PC-3 (cell line): ENCODE results near the gene MYO9A. TPM values are rescaled to one million over a fixed set of nuclear protein-coding genes. Genes with fewer than 3 reads are reported as not detected.

Experiments
- ATAC-seq: fragments of 200-7000 bp; cut with Tn5 transposase; 2 replicates; pipeline ENCODE4 v1.9.1; 2020; ENCODE audit warnings: mild to moderate bottlenecking, moderate library complexity
- BruUV-seq: library from RNA; stranded (reverse); fragments of 400-500 nt; replicated peaks from 2 replicates; lab custom pipeline; 2021; lab: Mats Ljungman, UMichigan
- CTCF ChIA-PET: fragments of 300-600 bp; sonication (Branson Sonifier 250); formaldehyde crosslinking; loops from one replicate; lab custom pipeline; 2022; ENCODE audit warnings: antibody characterized with exemption; lab: Charles Lee
- POLR2A ChIA-PET: fragments of 300-600 bp; sonication (Branson Sonifier 250); formaldehyde crosslinking; loops from one replicate; lab custom pipeline; 2022; ENCODE audit warnings: antibody characterized with exemption; ENCODE audit not compliant: unreplicated experiment; lab: Charles Lee
- DNase-seq: peaks from one replicate; pipeline ENCODE4 v3.0.0-alpha.2; 2015
- H2AFZ ChIP-seq: fragments of 300-600 bp; sonication (generic); 2 replicates; pipeline ENCODE4 v1.6.0; 2016; ENCODE audit warnings: antibody characterized with exemption, low read length
- H3F3A ChIP-seq: fragments of 300-600 bp; sonication (generic); one replicate; pipeline ENCODE4 v1.6.0; 2017; ENCODE audit warnings: antibody characterized with exemption, low read length, control low read depth, mild to moderate bottlenecking; ENCODE audit not compliant: unreplicated experiment
- H3K27ac ChIP-seq: fragments of 300-600 bp; sonication (generic); 2 replicates; pipeline ENCODE4 v1.5.1; 2016; ENCODE audit warnings: mild to moderate bottlenecking, low read length
- H3K27me3 ChIP-seq: fragments of 300-600 bp; sonication (generic); 2 replicates; pipeline ENCODE4 v1.6.1; 2016; ENCODE audit warnings: low read length, mixed read lengths
- H3K36me3 ChIP-seq: fragments of 300-600 bp; sonication (generic); 2 replicates; pipeline ENCODE4 v1.6.1; 2016; ENCODE audit warnings: low read depth, mixed run types, low read length, mixed read lengths
- H3K4me1 ChIP-seq: fragments of 300-600 bp; sonication (generic); 2 replicates; pipeline ENCODE4 v1.5.1; 2016; ENCODE audit warnings: low read length; ENCODE audit not compliant: insufficient read depth
- H3K4me2 ChIP-seq: fragments of 300-600 bp; sonication (generic); 2 replicates; pipeline ENCODE4 v1.6.0; 2016; ENCODE audit warnings: low read length
- H3K4me3 ChIP-seq: fragments of 300-600 bp; sonication (generic); 2 replicates; pipeline ENCODE4 v1.5.1; 2016; ENCODE audit warnings: mild to moderate bottlenecking, low read length, mixed read lengths
- H3K79me2 ChIP-seq: fragments of 300-600 bp; sonication (generic); 2 replicates; pipeline ENCODE4 v1.6.1; 2017; ENCODE audit warnings: low read length, mixed read lengths
- H3K9ac ChIP-seq: fragments of 300-600 bp; sonication (generic); 2 replicates; pipeline ENCODE4 v1.6.0; 2016; ENCODE audit warnings: mild to moderate bottlenecking, low read length
- H3K9me2 ChIP-seq: fragments of 300-600 bp; sonication (generic); replicated peaks from 2 replicates; pipeline ENCODE4 v1.6.1; 2016; ENCODE audit warnings: mixed run types, low read length, mixed read lengths
- H3K9me3 ChIP-seq: fragments of 300-600 bp; sonication (generic); 2 replicates; pipeline ENCODE4 v1.6.1; 2016; ENCODE audit warnings: low read length, mixed read lengths
- H4K20me1 ChIP-seq: fragments of 300-600 bp; sonication (generic); 2 replicates; pipeline ENCODE4 v1.6.1; 2016; ENCODE audit warnings: low read length, mixed read lengths
- CTCF ChIP-seq: fragments of 300-600 bp; sonication (generic); conservative IDR thresholded peaks from 2 replicates; pipeline ENCODE4 v1.5.1; 2017; ENCODE audit warnings: antibody characterized with exemption, low read depth, mild to moderate bottlenecking, low read length
- EZH2 ChIP-seq: fragments of 300-600 bp; sonication (generic); IDR thresholded peaks from one replicate; pipeline ENCODE4 v1.6.1; 2017; ENCODE audit warnings: antibody characterized with exemption, mild to moderate bottlenecking, low read length; ENCODE audit not compliant: unreplicated experiment
- EZH2phosphoT487 ChIP-seq: fragments of 300-600 bp; sonication (generic); IDR thresholded peaks from 2 replicates; pipeline ENCODE4 v1.6.1; 2018; ENCODE audit warnings: mild to moderate bottlenecking, antibody characterized with exemption, low read length, borderline replicate concordance
- intact Hi-C: fragments of 100-400 bp; cut with micrococcal nuclease; formaldehyde crosslinking; loops from 2 replicates; pipeline ENCODE4 v1.9.0; 2023
- total RNA-seq: library from RNA; depleted of rRNA; stranded (reverse); fragments of >200 nt; gene quantifications from 2 replicates; pipeline ENCODE4 v1.2.3, GENCODE V29; 2014

The MYO9A gene
- total RNA-seq, 1 experiment from 2014 or later: 18.3 TPM

- no TSS peak for BruUV-seq
- intact Hi-C loops: no loop called here
- no peak overlapping the region for H2AFZ ChIP-seq
- CTCF ChIA-PET: no interaction called here
- DNase-seq (no peak), ATAC-seq (no peak)
- H4K20me1 ChIP-seq: no peaks in the 10 kb centered on the region
- no peaks in the 10 kb centered on the region for H3K9me3 ChIP-seq
- H3K4me2 ChIP-seq: no peak overlapping the region
- no peaks in the 10 kb centered on the region for H3K79me2 ChIP-seq
- no peak for TF ChIP-seq EZH2
- TF ChIP-seq CTCF: no peak
- no peak for TF ChIP-seq EZH2phosphoT487
- H3K4me3 ChIP-seq: no peak overlapping the region
- no peak overlapping the region for H3K9ac ChIP-seq
- POLR2A ChIA-PET: no interaction called here
- no peaks in the 10 kb centered on the region for H3K4me1 ChIP-seq
- H3F3A ChIP-seq: no peaks in the 10 kb centered on the region
- H3K9me2 ChIP-seq: no peaks in the 10 kb centered on the region
- H3K27me3 ChIP-seq: no peaks in the 10 kb centered on the region
- no peaks in the 10 kb centered on the region for H3K36me3 ChIP-seq
- H3K27ac ChIP-seq: no peak overlapping the region
Observed at GRCh38 chr15:71945012-71945411, 172.9 kb downstream of the MYO9A start.

DNA sequence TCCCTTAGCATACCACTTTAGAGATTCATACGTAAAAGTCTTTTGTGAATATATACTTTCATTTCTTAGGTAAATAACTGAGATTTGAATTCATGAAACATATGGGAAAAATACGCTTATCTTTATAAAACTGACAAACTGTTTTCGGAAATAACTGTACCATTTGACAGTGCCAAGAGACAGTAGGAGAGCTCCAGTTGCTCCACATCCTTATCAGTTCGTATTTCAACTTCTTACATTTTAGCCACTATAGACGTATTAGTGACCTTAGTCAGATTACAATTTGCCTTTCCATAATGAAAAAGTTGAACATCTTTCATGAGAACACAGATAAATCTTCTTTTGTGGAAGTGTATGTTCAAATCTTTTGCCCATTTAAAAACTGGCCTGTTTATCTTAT is 174.1 kb downstream of the MYO9A start:
- ChIA-PET CTCF (no interaction called here), POLR2A (no interaction called here)
- Histone ChIP-seq H3K4me1 (no peaks in the 10 kb centered on the region), H2AFZ (no peak overlapping the region), H3K9me3 (no peaks in the 10 kb centered on the region), H3K27me3 (no peaks in the 10 kb centered on the region), H3K9ac (no peak overlapping the region), H3F3A (no peaks in the 10 kb centered on the region), H4K20me1 (no peaks in the 10 kb centered on the region), H3K36me3 (no peaks in the 10 kb centered on the region), H3K4me2 (no peak overlapping the region), H3K9me2 (no peaks in the 10 kb centered on the region), H3K79me2 (no peaks in the 10 kb centered on the region), H3K27ac (no peak overlapping the region), H3K4me3 (no peak overlapping the region)
- no peak for ATAC-seq
- intact Hi-C loops: no loop called here
- no peak for DNase-seq
- BruUV-seq: no TSS peak
- TF ChIP-seq EZH2phosphoT487 (no peak), EZH2 (no peak), CTCF (no peak)

DNA sequence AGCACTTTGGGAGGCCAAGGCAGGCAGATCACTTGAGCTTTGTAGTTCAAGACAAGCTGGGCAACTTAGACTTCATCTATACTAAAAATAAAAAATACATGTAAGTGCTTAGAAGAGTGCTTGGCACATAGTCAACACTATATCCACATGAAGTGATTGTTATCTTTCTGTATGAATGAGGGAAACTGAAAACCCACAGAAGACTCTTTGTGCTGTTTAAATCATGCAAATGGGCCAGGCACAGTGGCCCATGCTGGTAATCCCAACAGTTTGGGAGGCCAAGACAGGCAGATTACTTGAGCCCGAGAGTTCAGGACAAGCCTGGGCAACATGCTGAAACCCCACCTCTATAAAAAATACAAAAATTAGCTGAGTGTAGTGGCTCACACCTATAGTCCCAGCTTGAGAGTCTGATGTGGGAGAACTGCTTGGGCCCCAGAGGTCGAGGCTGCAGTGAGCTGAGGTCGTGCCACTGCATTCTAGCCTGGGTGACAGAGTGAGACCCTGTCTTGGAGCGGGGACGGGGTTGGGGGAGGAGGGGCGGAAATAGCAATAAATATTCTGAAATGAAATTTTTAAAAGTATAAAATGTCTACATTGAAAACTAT is 177.9 kb downstream of the MYO9A start:
- BruUV-seq: no TSS peak
- ChIA-PET POLR2A (no interaction called here), CTCF (no interaction called here)
- no peak overlapping the region for H2AFZ ChIP-seq
- intact Hi-C loops: no loop called here
- H3K36me3 ChIP-seq: no peaks in the 10 kb centered on the region
- ATAC-seq (no peak), DNase-seq (no peak)
- no peaks in the 10 kb centered on the region for H3K9me3 ChIP-seq
- H3K9me2 ChIP-seq: no peaks in the 10 kb centered on the region
- H3K27me3 ChIP-seq: no peaks in the 10 kb centered on the region
- no peaks in the 10 kb centered on the region for H4K20me1 ChIP-seq
- H3K4me1 ChIP-seq: no peaks in the 10 kb centered on the region
- no peak overlapping the region for H3K9ac ChIP-seq
- H3K27ac ChIP-seq: no peak overlapping the region
- TF ChIP-seq EZH2 (no peak), CTCF (no peak), EZH2phosphoT487 (no peak)
- H3F3A ChIP-seq: no peaks in the 10 kb centered on the region
- H3K79me2 ChIP-seq: no peaks in the 10 kb centered on the region
- H3K4me2 ChIP-seq: no peak overlapping the region
- no peak overlapping the region for H3K4me3 ChIP-seq
